Measurements from ENCODE around the gene MAPK10. TPM values are rescaled to one million over a fixed set of nuclear protein-coding genes. Genes with fewer than 3 reads are reported as not detected.

Gene MAPK10
- total and polyA plus RNA-seq, 10 of the 15 experiments (the other 5 are each of a cell fraction or from before 2014, with no cell fraction given): 1.1 to 4.2 (median 2.4) TPM

DNA sequence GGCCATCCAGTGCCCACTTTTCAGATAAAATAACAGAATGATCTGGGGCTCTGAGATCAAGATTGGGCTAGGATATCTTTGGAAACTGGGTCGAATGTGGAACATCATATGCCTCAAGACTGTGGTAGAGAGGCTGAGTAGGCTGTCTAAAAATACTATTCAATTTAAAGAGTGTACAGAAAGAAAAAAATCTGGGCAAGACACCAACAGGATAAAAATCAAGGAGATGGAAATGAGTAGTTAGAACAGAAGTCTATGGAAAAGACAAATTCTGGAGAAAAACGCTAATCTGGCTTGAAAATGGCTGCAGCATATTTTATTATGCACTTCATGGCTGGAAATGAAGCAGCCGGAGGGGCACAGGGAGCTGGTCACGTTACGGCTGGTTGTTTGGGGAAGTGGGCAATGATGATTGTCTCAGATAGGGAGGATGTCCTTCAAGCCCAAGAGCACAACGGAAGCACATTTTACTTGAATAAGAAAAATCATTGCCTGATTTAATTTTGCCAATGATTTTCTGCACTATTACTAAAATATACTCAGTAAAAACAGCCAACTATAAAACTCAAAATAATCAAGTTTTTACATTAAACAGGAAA is 27.1 kb upstream of the MAPK10 start:
- H3K27me3 ChIP-seq (replicated peaks in 1 of 2; ENCODE audit: control insufficient read depth in 2 of 2, insufficient read depth in 2 of 2, low read length in 1 of 2): no peaks in the 10 kb centered on the region
- intact Hi-C loops (cut with micrococcal nuclease; ENCODE audit: unreplicated experiment) (no loop called here), in situ Hi-C loops (cut with MboI) (no loop called here)
- no peaks in the 10 kb centered on the region for H3K9me3 ChIP-seq (replicated peaks; ENCODE audit: control insufficient read depth, insufficient read depth, low read length)
- no peak overlapping the region for H3K9ac ChIP-seq (ENCODE audit: control insufficient read depth, insufficient read depth, low read length)
- no peak overlapping the region for H3K27ac ChIP-seq (ENCODE audit: control insufficient read depth, insufficient read depth)
- no peaks in the 10 kb centered on the region for H3K4me1 ChIP-seq (ENCODE audit: control insufficient read depth, insufficient read depth, low read length)
- no peaks in the 10 kb centered on the region for H3K79me2 ChIP-seq (ENCODE audit: control insufficient read depth, insufficient read depth, low read length)
- CTCF ChIA-PET: interaction anchor here (1.7 kb wide), 1 partner anchor 111 kb away, joined by 3 read pairs; no protein-coding TSS in a partner anchor
- DNase-seq (ENCODE audit: low read depth, low spot score) (no peak), FAIRE-seq (no peak), ATAC-seq (no peak)
- no peak overlapping the region for H2AFZ ChIP-seq (ENCODE audit: control insufficient read depth, low read depth, low read length)
- no peaks in the 10 kb centered on the region for H4K20me1 ChIP-seq (ENCODE audit: control insufficient read depth, insufficient read depth)
- SMC1A ChIA-PET (ENCODE audit: uncharacterized antibody, unreplicated experiment): no interaction called here
- RAD21 ChIA-PET (ENCODE audit: unreplicated experiment): no interaction called here
- POLR2A ChIA-PET: no interaction called here
- H3K4me3 ChIP-seq: no peak overlapping the region
- no peak overlapping the region for H3K4me2 ChIP-seq (ENCODE audit: control insufficient read depth, insufficient read depth)
- no TSS peak for BruUV-seq (replicated peaks)
- no peaks in the 10 kb centered on the region for H3K36me3 ChIP-seq (ENCODE audit: control insufficient read depth in 2 of 2, insufficient read depth in 2 of 2, low read length in 1 of 2)
- WGBS (ENCODE audit: insufficient coverage, insufficient replicate concordance, low lambda C conversion rate, missing lambda C conversion rate): under 1% methylated on average over 6 of the region's 6 CpGs
- TF ChIP-seq SPI1 (IDR thresholded peaks at IDR 0.05; ENCODE audit: borderline replicate concordance, insufficient read depth, low read depth, low read length): no peak
- TF ChIP-seq, protein P1, sequence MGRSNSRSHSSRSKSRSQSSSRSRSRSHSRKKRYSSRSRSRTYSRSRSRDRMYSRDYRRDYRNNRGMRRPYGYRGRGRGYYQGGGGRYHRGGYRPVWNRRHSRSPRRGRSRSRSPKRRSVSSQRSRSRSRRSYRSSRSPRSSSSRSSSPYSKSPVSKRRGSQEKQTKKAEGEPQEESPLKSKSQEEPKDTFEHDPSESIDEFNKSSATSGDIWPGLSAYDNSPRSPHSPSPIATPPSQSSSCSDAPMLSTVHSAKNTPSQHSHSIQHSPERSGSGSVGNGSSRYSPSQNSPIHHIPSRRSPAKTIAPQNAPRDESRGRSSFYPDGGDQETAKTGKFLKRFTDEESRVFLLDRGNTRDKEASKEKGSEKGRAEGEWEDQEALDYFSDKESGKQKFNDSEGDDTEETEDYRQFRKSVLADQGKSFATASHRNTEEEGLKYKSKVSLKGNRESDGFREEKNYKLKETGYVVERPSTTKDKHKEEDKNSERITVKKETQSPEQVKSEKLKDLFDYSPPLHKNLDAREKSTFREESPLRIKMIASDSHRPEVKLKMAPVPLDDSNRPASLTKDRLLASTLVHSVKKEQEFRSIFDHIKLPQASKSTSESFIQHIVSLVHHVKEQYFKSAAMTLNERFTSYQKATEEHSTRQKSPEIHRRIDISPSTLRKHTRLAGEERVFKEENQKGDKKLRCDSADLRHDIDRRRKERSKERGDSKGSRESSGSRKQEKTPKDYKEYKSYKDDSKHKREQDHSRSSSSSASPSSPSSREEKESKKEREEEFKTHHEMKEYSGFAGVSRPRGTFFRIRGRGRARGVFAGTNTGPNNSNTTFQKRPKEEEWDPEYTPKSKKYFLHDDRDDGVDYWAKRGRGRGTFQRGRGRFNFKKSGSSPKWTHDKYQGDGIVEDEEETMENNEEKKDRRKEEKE (IDR thresholded peaks at IDR 0.05): no peak
- no peak for TF ChIP-seq EED (IDR thresholded peaks at IDR 0.05; ENCODE audit: low read depth)
- no peak for TF ChIP-seq SUPT20H (IDR thresholded peaks at IDR 0.05; ENCODE audit: borderline replicate concordance, control insufficient read depth, low read depth, low read length)
- no peak for TF ChIP-seq RBBP5 (conservative IDR thresholded peaks at IDR 0.05)
- TF ChIP-seq SMAD5 (IDR thresholded peaks at IDR 0.05; ENCODE audit: low read depth): no peak
- no peak for TF ChIP-seq BMI1 (IDR thresholded peaks at IDR 0.05; ENCODE audit: borderline replicate concordance)
- TF ChIP-seq, protein P2, sequence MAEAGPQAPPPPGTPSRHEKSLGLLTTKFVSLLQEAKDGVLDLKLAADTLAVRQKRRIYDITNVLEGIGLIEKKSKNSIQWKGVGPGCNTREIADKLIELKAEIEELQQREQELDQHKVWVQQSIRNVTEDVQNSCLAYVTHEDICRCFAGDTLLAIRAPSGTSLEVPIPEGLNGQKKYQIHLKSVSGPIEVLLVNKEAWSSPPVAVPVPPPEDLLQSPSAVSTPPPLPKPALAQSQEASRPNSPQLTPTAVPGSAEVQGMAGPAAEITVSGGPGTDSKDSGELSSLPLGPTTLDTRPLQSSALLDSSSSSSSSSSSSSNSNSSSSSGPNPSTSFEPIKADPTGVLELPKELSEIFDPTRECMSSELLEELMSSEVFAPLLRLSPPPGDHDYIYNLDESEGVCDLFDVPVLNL (IDR thresholded peaks at IDR 0.05; ENCODE audit: low read depth, low read length): no peak
- TF ChIP-seq TCF7 (IDR thresholded peaks at IDR 0.05; ENCODE audit: borderline replicate concordance): no peak
- no peak for TF ChIP-seq CUX1 (IDR thresholded peaks at IDR 0.05; ENCODE audit: insufficient replicate concordance, low read depth, low read length)
- TF ChIP-seq, protein P3, sequence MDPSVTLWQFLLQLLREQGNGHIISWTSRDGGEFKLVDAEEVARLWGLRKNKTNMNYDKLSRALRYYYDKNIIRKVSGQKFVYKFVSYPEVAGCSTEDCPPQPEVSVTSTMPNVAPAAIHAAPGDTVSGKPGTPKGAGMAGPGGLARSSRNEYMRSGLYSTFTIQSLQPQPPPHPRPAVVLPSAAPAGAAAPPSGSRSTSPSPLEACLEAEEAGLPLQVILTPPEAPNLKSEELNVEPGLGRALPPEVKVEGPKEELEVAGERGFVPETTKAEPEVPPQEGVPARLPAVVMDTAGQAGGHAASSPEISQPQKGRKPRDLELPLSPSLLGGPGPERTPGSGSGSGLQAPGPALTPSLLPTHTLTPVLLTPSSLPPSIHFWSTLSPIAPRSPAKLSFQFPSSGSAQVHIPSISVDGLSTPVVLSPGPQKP (IDR thresholded peaks at IDR 0.05; ENCODE audit: low read depth, low read length): no peak
- TF ChIP-seq HDAC6 (IDR thresholded peaks at IDR 0.05; ENCODE audit: unreplicated experiment): no peak
- no peak for TF ChIP-seq KLF5 (IDR thresholded peaks at IDR 0.05; ENCODE audit: partially characterized antibody)
- TF ChIP-seq SMAD1 (IDR thresholded peaks at IDR 0.05; ENCODE audit: low read depth, partially characterized antibody): no peak

Data from GM12878 (cell line).